Measurements from ENCODE around the gene LAMA5.
"Not testable (repeated sequence)": the region's sequence is repeated elsewhere in the genome, so short reads cannot be mapped to it uniquely, and the experiment has no call there.

DNA sequence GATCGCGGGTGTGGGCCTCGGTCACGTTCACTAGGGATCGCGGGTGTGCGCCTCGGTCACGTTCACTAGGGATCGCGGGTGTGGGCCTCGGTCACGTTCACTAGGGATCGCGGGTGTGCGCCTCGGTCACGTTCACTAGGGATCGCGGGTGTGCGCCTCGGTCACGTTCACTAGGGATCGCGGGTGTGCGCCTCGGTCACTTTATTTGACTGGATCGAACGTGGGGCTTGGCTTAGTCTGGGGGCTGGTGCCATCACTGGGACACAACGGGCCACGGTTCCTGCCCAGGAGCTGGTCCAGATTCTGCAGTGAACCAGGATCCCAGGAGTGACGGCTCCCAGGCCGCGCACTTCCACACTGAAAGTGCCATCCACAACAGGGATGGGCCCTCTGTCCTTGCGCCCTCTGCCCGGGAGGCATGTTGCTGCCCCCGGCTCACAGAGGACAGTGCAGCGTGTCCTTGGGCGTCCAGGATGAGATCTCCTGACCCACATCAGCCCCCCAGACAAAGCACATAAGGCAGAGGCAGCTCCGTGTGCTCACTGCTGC is 6.6 kb upstream of the LAMA5 start:
- TF ChIP-seq, protein P1, sequence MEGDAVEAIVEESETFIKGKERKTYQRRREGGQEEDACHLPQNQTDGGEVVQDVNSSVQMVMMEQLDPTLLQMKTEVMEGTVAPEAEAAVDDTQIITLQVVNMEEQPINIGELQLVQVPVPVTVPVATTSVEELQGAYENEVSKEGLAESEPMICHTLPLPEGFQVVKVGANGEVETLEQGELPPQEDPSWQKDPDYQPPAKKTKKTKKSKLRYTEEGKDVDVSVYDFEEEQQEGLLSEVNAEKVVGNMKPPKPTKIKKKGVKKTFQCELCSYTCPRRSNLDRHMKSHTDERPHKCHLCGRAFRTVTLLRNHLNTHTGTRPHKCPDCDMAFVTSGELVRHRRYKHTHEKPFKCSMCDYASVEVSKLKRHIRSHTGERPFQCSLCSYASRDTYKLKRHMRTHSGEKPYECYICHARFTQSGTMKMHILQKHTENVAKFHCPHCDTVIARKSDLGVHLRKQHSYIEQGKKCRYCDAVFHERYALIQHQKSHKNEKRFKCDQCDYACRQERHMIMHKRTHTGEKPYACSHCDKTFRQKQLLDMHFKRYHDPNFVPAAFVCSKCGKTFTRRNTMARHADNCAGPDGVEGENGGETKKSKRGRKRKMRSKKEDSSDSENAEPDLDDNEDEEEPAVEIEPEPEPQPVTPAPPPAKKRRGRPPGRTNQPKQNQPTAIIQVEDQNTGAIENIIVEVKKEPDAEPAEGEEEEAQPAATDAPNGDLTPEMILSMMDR (IDR thresholded peaks at IDR 0.05), result not testable (repeated sequence)
- TF ChIP-seq NFE2L2 (conservative IDR thresholded peaks at IDR 0.05; ENCODE audit: low read length); PHF8 (IDR thresholded peaks at IDR 0.05; ENCODE audit: borderline replicate concordance, low read depth); RFX5 (IDR thresholded peaks at IDR 0.05); ZNF302 (CRISPR knock-in tag; IDR thresholded peaks at IDR 0.05); GATA3 (IDR thresholded peaks at IDR 0.05; ENCODE audit: borderline replicate concordance); POLR2AphosphoS2 (conservative IDR thresholded peaks at IDR 0.05; ENCODE audit: low read length); CHD4 (IDR thresholded peaks at IDR 0.05; ENCODE audit: borderline replicate concordance); RNF2 (IDR thresholded peaks at IDR 0.05; ENCODE audit: borderline replicate concordance, low read depth): not testable (repeated sequence)
- TF ChIP-seq, protein P2, sequence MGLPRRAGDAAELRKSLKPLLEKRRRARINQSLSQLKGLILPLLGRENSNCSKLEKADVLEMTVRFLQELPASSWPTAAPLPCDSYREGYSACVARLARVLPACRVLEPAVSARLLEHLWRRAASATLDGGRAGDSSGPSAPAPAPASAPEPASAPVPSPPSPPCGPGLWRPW (IDR thresholded peaks at IDR 0.05), result not testable (repeated sequence)

Measured in A549 (cell line).